GM19452 (cell line): ENCODE results near the gene TMED5.

Experiments
- ATAC-seq: cut with Tn5 transposase; IDR thresholded peaks from one replicate; pipeline ENCODE4 v1.9.1; 2021; ENCODE audit not compliant: unreplicated experiment

TMED5 gene

GRCh38 chr1:93124556-93125355 lies 55.5 kb downstream of the TMED5 start:
- no peak for ATAC-seq

- ATAC-seq = no peak
These were observed 56.9 kb downstream of the TMED5 start for GRCh38 chr1:93123201-93123783.

GRCh38 chr1:93120614-93121013 lies 59.6 kb downstream of the TMED5 start:
- ATAC-seq = no peak

GRCh38 chr1:93114391-93114790 lies 65.8 kb downstream of the TMED5 start:
- no peak for ATAC-seq

GRCh38 chr1:93113127-93113526 lies 67.1 kb downstream of the TMED5 start:
- no peak for ATAC-seq

- ATAC-seq = no peak
These were observed 68.7 kb downstream of the TMED5 start for GRCh38 chr1:93111561-93111960.

- no peak for ATAC-seq
These were observed 69.1 kb downstream of the TMED5 start for GRCh38 chr1:93111065-93111464.

GRCh38 chr1:93109578-93109977 lies 70.6 kb downstream of the TMED5 start:
- ATAC-seq = no peak

- ATAC-seq = no peak
These were observed 71.9 kb downstream of the TMED5 start for GRCh38 chr1:93108335-93108734.

- ATAC-seq = no peak
These were observed 72.8 kb downstream of the TMED5 start for GRCh38 chr1:93107395-93107794.

- ATAC-seq = no peak
These were observed 74.0 kb downstream of the TMED5 start for GRCh38 chr1:93106226-93106625.

GRCh38 chr1:93102142-93102541 lies 78.1 kb downstream of the TMED5 start:
- ATAC-seq = no peak
